ENCODE results near the gene GGNBP2.

GGNBP2 gene

DNA sequence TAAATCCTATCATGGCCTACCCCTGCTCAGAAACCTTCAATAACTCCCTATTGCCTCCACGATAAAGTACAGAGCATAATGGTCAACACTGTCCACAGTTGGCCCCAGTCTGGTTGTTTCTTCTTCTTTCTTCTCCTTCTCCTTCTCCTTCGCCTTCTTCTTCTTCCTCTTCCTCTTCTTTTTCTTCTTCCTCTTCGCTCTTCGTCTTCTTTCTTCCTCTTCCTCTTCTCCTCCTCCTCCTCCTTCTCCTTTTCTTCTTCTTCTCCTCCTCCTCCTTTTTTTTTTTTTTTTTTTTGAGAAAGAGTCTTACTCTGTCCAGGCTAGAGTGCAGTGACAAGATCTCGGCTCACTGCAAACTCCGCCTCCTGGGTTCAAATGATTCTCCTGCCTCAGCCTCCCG lies 80.5 kb downstream of the GGNBP2 start:
- no peak overlapping the region for H3K27ac ChIP-seq (ENCODE audit: low read length, poor library complexity, severe bottlenecking)
- no peak overlapping the region for H3K14ac ChIP-seq (ENCODE audit: low read length in 2 of 2)
- no peak overlapping the region for H3K4ac ChIP-seq (ENCODE audit: low read depth in 1 of 2, low read length in 2 of 2)
- no peaks in the 10 kb centered on the region for H3K79me1 ChIP-seq (replicated peaks; ENCODE audit: low read length, poor library complexity, severe bottlenecking)
- no peak overlapping the region for H3K4me2 ChIP-seq (ENCODE audit: low read length, poor library complexity, severe bottlenecking)
- H3K9me3 ChIP-seq (ENCODE audit: control insufficient read depth, low read length): no peaks in the 10 kb centered on the region
- no peak overlapping the region for H2AFZ ChIP-seq (ENCODE audit: low read depth, low read length)
- H4K8ac ChIP-seq (ENCODE audit: low read length): no peak overlapping the region
- no peak overlapping the region for H3K18ac ChIP-seq (ENCODE audit: low read depth in 1 of 2, low read length in 2 of 2)
- H2BK5ac ChIP-seq (ENCODE audit: low read depth, low read length, poor library complexity, severe bottlenecking): no peak overlapping the region
- H2BK120ac ChIP-seq (ENCODE audit: low read depth, low read length): no peak overlapping the region
- H3K23ac ChIP-seq (ENCODE audit: low read length in 2 of 2): no peak overlapping the region
- H3K27me3 ChIP-seq (ENCODE audit: control insufficient read depth in 1 of 2, insufficient read depth in 1 of 2, low read length in 2 of 2): peaks cover 6 to 30% of the 10 kb centered on the region in 2 experiments
- no peak overlapping the region for H2BK12ac ChIP-seq (ENCODE audit: low read length in 2 of 2)
- no peaks in the 10 kb centered on the region for H3K4me1 ChIP-seq (ENCODE audit: control insufficient read depth, insufficient read depth, low read depth, low read length)
- H3K4me3 ChIP-seq (ENCODE audit: insufficient read depth in 1 of 2, low read depth in 1 of 2, low read length in 2 of 2): no peak overlapping the region
- H4K91ac ChIP-seq (ENCODE audit: low read length): no peak overlapping the region
- no peak overlapping the region for H3K9ac ChIP-seq (ENCODE audit: low read length)
- DNase-seq: no peak
- no peak overlapping the region for H2BK15ac ChIP-seq (ENCODE audit: low read depth, poor library complexity, severe bottlenecking)
- 87% methylated on average over 7 of the region's 7 CpGs for WGBS
- no peaks in the 10 kb centered on the region for H3K36me3 ChIP-seq (ENCODE audit: control insufficient read depth in 1 of 2, insufficient read depth in 2 of 2, low read depth in 1 of 2, low read length in 2 of 2)
- no peak overlapping the region for H2AK5ac ChIP-seq (ENCODE audit: low read length, severe bottlenecking)

GRCh38 chr17:36627101-36627500 lies 82.4 kb downstream of the GGNBP2 start:
- no peak overlapping the region for H3K18ac ChIP-seq (ENCODE audit: low read depth in 1 of 2, low read length in 2 of 2)
- no peak overlapping the region for H2BK120ac ChIP-seq (ENCODE audit: low read depth, low read length)
- H3K4me1 ChIP-seq (ENCODE audit: control insufficient read depth, insufficient read depth, low read depth, low read length): no peaks in the 10 kb centered on the region
- H2AFZ ChIP-seq (ENCODE audit: low read depth, low read length): no peak overlapping the region
- H4K8ac ChIP-seq (ENCODE audit: low read length): no peak overlapping the region
- no peaks in the 10 kb centered on the region for H3K79me1 ChIP-seq (replicated peaks; ENCODE audit: low read length, poor library complexity, severe bottlenecking)
- no peak overlapping the region for H2BK5ac ChIP-seq (ENCODE audit: low read depth, low read length, poor library complexity, severe bottlenecking)
- H3K4ac ChIP-seq (ENCODE audit: low read depth in 1 of 2, low read length in 2 of 2): no peak overlapping the region
- H2AK5ac ChIP-seq (ENCODE audit: low read length, severe bottlenecking): no peak overlapping the region
- H3K4me2 ChIP-seq (ENCODE audit: low read length, poor library complexity, severe bottlenecking): no peak overlapping the region
- H4K91ac ChIP-seq (ENCODE audit: low read length): no peak overlapping the region
- no peaks in the 10 kb centered on the region for H3K36me3 ChIP-seq (ENCODE audit: control insufficient read depth in 1 of 2, insufficient read depth in 2 of 2, low read depth in 1 of 2, low read length in 2 of 2)
- H3K27ac ChIP-seq (ENCODE audit: low read length, poor library complexity, severe bottlenecking): no peak overlapping the region
- DNase-seq: no peak
- no peak overlapping the region for H3K14ac ChIP-seq (ENCODE audit: low read length in 2 of 2)
- H2BK12ac ChIP-seq (ENCODE audit: low read length in 2 of 2): no peak overlapping the region
- H3K9ac ChIP-seq (ENCODE audit: low read length): no peak overlapping the region
- H3K23ac ChIP-seq (ENCODE audit: low read length in 2 of 2): no peak overlapping the region
- peaks cover 23 to 30% of the 10 kb centered on the region in 2 experiments for H3K27me3 ChIP-seq (ENCODE audit: control insufficient read depth in 1 of 2, insufficient read depth in 1 of 2, low read length in 2 of 2)
- no peak overlapping the region for H3K4me3 ChIP-seq (ENCODE audit: insufficient read depth in 1 of 2, low read depth in 1 of 2, low read length in 2 of 2)
- H2BK15ac ChIP-seq (ENCODE audit: low read depth, poor library complexity, severe bottlenecking): no peak overlapping the region
- WGBS: 88% methylated on average over 12 of the region's 12 CpGs
- H3K9me3 ChIP-seq (ENCODE audit: control insufficient read depth, low read length): no peaks in the 10 kb centered on the region

- 92% methylated on average over 2 of the region's 2 CpGs for WGBS
- Histone ChIP-seq H3K27me3 (ENCODE audit: control insufficient read depth in 1 of 2, insufficient read depth in 1 of 2, low read length in 2 of 2) (peaks cover 38 to 45% of the 10 kb centered on the region in 2 experiments), H3K18ac (ENCODE audit: low read depth in 1 of 2, low read length in 2 of 2) (no peak overlapping the region), H4K91ac (ENCODE audit: low read length) (no peak overlapping the region), H2AFZ (ENCODE audit: low read depth, low read length) (no peak overlapping the region), H3K27ac (ENCODE audit: low read length, poor library complexity, severe bottlenecking) (no peak overlapping the region), H3K9me3 (ENCODE audit: control insufficient read depth, low read length) (no peaks in the 10 kb centered on the region), H2BK12ac (ENCODE audit: low read length in 2 of 2) (no peak overlapping the region), H3K79me1 (replicated peaks; ENCODE audit: low read length, poor library complexity, severe bottlenecking) (no peaks in the 10 kb centered on the region), H3K14ac (ENCODE audit: low read length in 2 of 2) (no peak overlapping the region), H3K23ac (ENCODE audit: low read length in 2 of 2) (no peak overlapping the region), H2BK120ac (ENCODE audit: low read depth, low read length) (no peak overlapping the region), H3K4me2 (ENCODE audit: low read length, poor library complexity, severe bottlenecking) (no peak overlapping the region), H2BK15ac (ENCODE audit: low read depth, poor library complexity, severe bottlenecking) (no peak overlapping the region), H3K9ac (ENCODE audit: low read length) (no peak overlapping the region), H3K4me3 (ENCODE audit: insufficient read depth in 1 of 2, low read depth in 1 of 2, low read length in 2 of 2) (no peak overlapping the region), H2BK5ac (ENCODE audit: low read depth, low read length, poor library complexity, severe bottlenecking) (no peak overlapping the region), H3K4me1 (ENCODE audit: control insufficient read depth, insufficient read depth, low read depth, low read length) (no peaks in the 10 kb centered on the region), H2AK5ac (ENCODE audit: low read length, severe bottlenecking) (no peak overlapping the region), H3K36me3 (ENCODE audit: control insufficient read depth in 1 of 2, insufficient read depth in 2 of 2, low read depth in 1 of 2, low read length in 2 of 2) (no peaks in the 10 kb centered on the region), H4K8ac (ENCODE audit: low read length) (no peak overlapping the region), H3K4ac (ENCODE audit: low read depth in 1 of 2, low read length in 2 of 2) (no peak overlapping the region)
- DNase-seq: no peak
Observed at GRCh38 chr17:36628576-36628975, 83.9 kb downstream of the GGNBP2 start.

GRCh38 chr17:36629252-36629847 lies 84.6 kb downstream of the GGNBP2 start:
- Histone ChIP-seq H3K18ac (ENCODE audit: low read depth in 1 of 2, low read length in 2 of 2) (no peak overlapping the region), H3K14ac (ENCODE audit: low read length in 2 of 2) (no peak overlapping the region), H2AFZ (ENCODE audit: low read depth, low read length) (no peak overlapping the region), H3K4me3 (ENCODE audit: insufficient read depth in 1 of 2, low read depth in 1 of 2, low read length in 2 of 2) (no peak overlapping the region), H2AK5ac (ENCODE audit: low read length, severe bottlenecking) (no peak overlapping the region), H4K8ac (ENCODE audit: low read length) (no peak overlapping the region), H4K91ac (ENCODE audit: low read length) (no peak overlapping the region), H2BK5ac (ENCODE audit: low read depth, low read length, poor library complexity, severe bottlenecking) (no peak overlapping the region), H3K4me2 (ENCODE audit: low read length, poor library complexity, severe bottlenecking) (no peak overlapping the region), H3K27ac (ENCODE audit: low read length, poor library complexity, severe bottlenecking) (no peak overlapping the region), H3K23ac (ENCODE audit: low read length in 2 of 2) (no peak overlapping the region), H2BK15ac (ENCODE audit: low read depth, poor library complexity, severe bottlenecking) (no peak overlapping the region), H3K36me3 (ENCODE audit: control insufficient read depth in 1 of 2, insufficient read depth in 2 of 2, low read depth in 1 of 2, low read length in 2 of 2) (no peaks in the 10 kb centered on the region), H2BK12ac (ENCODE audit: low read length in 2 of 2) (no peak overlapping the region), H3K79me1 (replicated peaks; ENCODE audit: low read length, poor library complexity, severe bottlenecking) (no peaks in the 10 kb centered on the region), H3K9me3 (ENCODE audit: control insufficient read depth, low read length) (no peaks in the 10 kb centered on the region), H3K27me3 (ENCODE audit: control insufficient read depth in 1 of 2, insufficient read depth in 1 of 2, low read length in 2 of 2) (peaks cover 46 to 50% of the 10 kb centered on the region in 2 experiments), H3K4ac (ENCODE audit: low read depth in 1 of 2, low read length in 2 of 2) (no peak overlapping the region), H3K9ac (ENCODE audit: low read length) (no peak overlapping the region), H2BK120ac (ENCODE audit: low read depth, low read length) (no peak overlapping the region), H3K4me1 (ENCODE audit: control insufficient read depth, insufficient read depth, low read depth, low read length) (no peaks in the 10 kb centered on the region)
- WGBS: 20% methylated on average over 14 of the region's 14 CpGs
- peak; percentile 71 for DNase-seq

Measured in mesenchymal stem cell (in vitro differentiated cells and primary cell).